H1 (cell line): Measurements from ENCODE around the gene UBE4B. TPM values are rescaled to one million over a fixed set of nuclear protein-coding genes. Genes with fewer than 3 reads are reported as not detected.

Source experiments
- CTCF ChIA-PET: fragments of 300-600 bp; sonication (Branson Sonifier 250); formaldehyde crosslinking; loops from one replicate; lab custom pipeline; 2021; ENCODE audit not compliant: partially characterized antibody; lab: Charles Lee
- POLR2A ChIA-PET: fragments of 300-600 bp; sonication (Branson Sonifier 250); formaldehyde crosslinking; loops from one replicate; lab custom pipeline; 2021; ENCODE audit warnings: inconsistent platforms; ENCODE audit not compliant: partially characterized antibody; lab: Charles Lee
- DNase-seq, 2 experiments: peaks; one replicate each; pipeline versions ENCODE4 v3.0.0 to v3.0.0-alpha.2; 2010 to 2022; ENCODE audit warnings: low spot score in 2 of 2, low read depth in 1 of 2, mixed read lengths in 1 of 2
- FAIRE-seq: peaks from 2 replicates; lab custom pipeline; 2011; peaks lifted over from hg19 to GRCh38; lab: Jason Lieb, UNC
- H2AFZ ChIP-seq: 2 replicates; pipeline ENCODE4 v1.8.1; 2012; ENCODE audit warnings: low read length, inconsistent platforms
- H2AK5ac ChIP-seq: 2 replicates; pipeline ENCODE4 v1.6.1; 2013; ENCODE audit warnings: low read depth, low read length
- H2BK120ac ChIP-seq: replicated peaks from 2 replicates; pipeline ENCODE3; 2013; ENCODE audit warnings: low read depth, low read length, inconsistent platforms
- H2BK12ac ChIP-seq: 2 replicates; pipeline ENCODE4 v1.6.1; 2013; ENCODE audit warnings: low read depth, low read length
- H2BK15ac ChIP-seq: 2 replicates; pipeline ENCODE4 v1.6.1; 2013; ENCODE audit warnings: low read length
- H2BK20ac ChIP-seq: 2 replicates; pipeline ENCODE4 v1.6.1; 2013; ENCODE audit warnings: low read length
- H2BK5ac ChIP-seq: 2 replicates; pipeline ENCODE4 v1.6.1; 2013; ENCODE audit warnings: low read depth, low read length
- H3K14ac ChIP-seq: 2 replicates; pipeline ENCODE4 v1.6.1; 2013; ENCODE audit warnings: inconsistent platforms; ENCODE audit not compliant: insufficient read length
- H3K18ac ChIP-seq: 2 replicates; pipeline ENCODE4 v1.6.1; 2013; ENCODE audit warnings: low read length; ENCODE audit errors: extremely low read depth
- H3K23ac ChIP-seq: 2 replicates; pipeline ENCODE4 v1.6.1; 2013; ENCODE audit warnings: inconsistent platforms; ENCODE audit not compliant: insufficient read length
- H3K23me2 ChIP-seq: 2 replicates; pipeline ENCODE4 v1.6.1; 2013; ENCODE audit warnings: low read depth, low read length
- H3K27ac ChIP-seq: 2 replicates; pipeline ENCODE4 v1.6.1; 2011; ENCODE audit warnings: low read depth, low read length, inconsistent platforms
- H3K27me3 ChIP-seq, 4 experiments: replicated peaks in 1 of 4; 1 replicate in 1 of 4; 2 replicates in 3 of 4; pipeline versions ENCODE4 v1.6.1 to v1.8.1; 2011 to 2013; ENCODE audit warnings: low read length in 3 of 4, mild to moderate bottlenecking in 3 of 4, inconsistent platforms in 2 of 4, mixed read lengths in 2 of 4, moderate library complexity in 1 of 4; ENCODE audit not compliant: control insufficient read depth in 3 of 4, insufficient read depth in 3 of 4; ENCODE audit errors: extremely low read depth in 1 of 4
- H3K36me3 ChIP-seq, 4 experiments: 2 replicates each; pipeline versions ENCODE4 v1.6.1 to v1.8.1; 2011 to 2013; ENCODE audit warnings: mild to moderate bottlenecking in 4 of 4, low read length in 3 of 4, moderate library complexity in 2 of 4, control low read depth in 1 of 4, inconsistent platforms in 1 of 4; ENCODE audit not compliant: insufficient read depth in 4 of 4, control insufficient read depth in 2 of 4
- H3K4ac ChIP-seq: replicated peaks from 2 replicates; pipeline ENCODE3; 2013; ENCODE audit warnings: low read length, low read depth, mixed read lengths, inconsistent platforms; ENCODE audit not compliant: insufficient read length
- H3K4me1 ChIP-seq, 4 experiments: replicated peaks in 1 of 4; 1 replicate in 1 of 4; 2 replicates in 3 of 4; pipeline versions ENCODE4 v1.6.1 to v1.8.1; 2011 to 2013; ENCODE audit warnings: low read length in 3 of 4, inconsistent platforms in 2 of 4, mixed read lengths in 1 of 4; ENCODE audit not compliant: insufficient read depth in 4 of 4, control insufficient read depth in 3 of 4
- H3K4me2 ChIP-seq, 2 experiments: 2 replicates each; pipeline versions ENCODE4 v1.6.1 to v1.8.1; 2011 to 2013; ENCODE audit warnings: low read depth in 2 of 2, low read length in 2 of 2, control low read depth in 1 of 2, inconsistent platforms in 1 of 2, mild to moderate bottlenecking in 1 of 2; ENCODE audit not compliant: insufficient read depth in 1 of 2
- H3K4me3 ChIP-seq, 4 experiments: fragments of 200-600, 300-600 bp in 1 of 4; sonication (generic), shearing (Covaris generic), sonication (Bioruptor Twin) in 1 of 4; 2 replicates each; pipeline versions ENCODE4 v1.5.1 to v1.8.1; 2011 to 2016; ENCODE audit warnings: low read length in 4 of 4, low read depth in 3 of 4, control low read depth in 2 of 4, inconsistent platforms in 2 of 4, mild to moderate bottlenecking in 2 of 4, mixed read lengths in 1 of 4, moderate library complexity in 1 of 4; ENCODE audit not compliant: insufficient read depth in 2 of 4; ENCODE audit errors: extremely low read depth in 1 of 4
- H3K56ac ChIP-seq: replicated peaks from 2 replicates; pipeline ENCODE3; 2013; ENCODE audit warnings: low read depth, mild to moderate bottlenecking, mixed read lengths, low read length, inconsistent platforms; ENCODE audit not compliant: insufficient read length
- H3K79me1 ChIP-seq: 2 replicates; pipeline ENCODE4 v1.6.1; 2013; ENCODE audit warnings: low read depth, low read length, control low read depth
- H3K79me2 ChIP-seq, 2 experiments: 2 replicates each; pipeline versions ENCODE4 v1.6.1 to v1.8.1; 2012 to 2013; ENCODE audit warnings: low read length in 2 of 2, mild to moderate bottlenecking in 2 of 2, inconsistent platforms in 1 of 2; ENCODE audit not compliant: insufficient read depth in 2 of 2, control insufficient read depth in 1 of 2
- H3K9ac ChIP-seq, 4 experiments: replicated peaks in 1 of 4; 1 replicate in 1 of 4; 2 replicates in 3 of 4; pipeline versions ENCODE4 v1.6.1 to v1.8.1; 2011 to 2013; ENCODE audit warnings: low read depth in 3 of 4, low read length in 3 of 4, control low read depth in 2 of 4, mild to moderate bottlenecking in 2 of 4, moderate library complexity in 2 of 4, inconsistent platforms in 1 of 4; ENCODE audit errors: extremely low read depth in 1 of 4
- H3K9me3 ChIP-seq, 2 experiments: 2 replicates each; pipeline versions ENCODE4 v1.6.1 to v1.8.1; 2012 to 2013; ENCODE audit warnings: mild to moderate bottlenecking in 2 of 2, moderate library complexity in 2 of 2, control low read depth in 1 of 2, inconsistent platforms in 1 of 2, low read depth in 1 of 2, low read length in 1 of 2, mixed read lengths in 1 of 2; ENCODE audit not compliant: insufficient read depth in 2 of 2
- H4K20me1 ChIP-seq, 2 experiments: replicated peaks in 1 of 2; 2 replicates each; pipeline versions ENCODE3 to v1.8.1; 2011 to 2013; ENCODE audit warnings: inconsistent platforms in 2 of 2, low read length in 2 of 2, mild to moderate bottlenecking in 1 of 2; ENCODE audit not compliant: insufficient read depth in 2 of 2, control insufficient read depth in 1 of 2
- H4K5ac ChIP-seq: 2 replicates; pipeline ENCODE4 v1.6.1; 2013; ENCODE audit warnings: low read length, low read depth, mixed read lengths, inconsistent platforms; ENCODE audit not compliant: insufficient read length
- H4K8ac ChIP-seq: 2 replicates; pipeline ENCODE4 v1.8.0; 2013; ENCODE audit warnings: mild to moderate bottlenecking, moderate library complexity, low read length, inconsistent platforms; ENCODE audit not compliant: insufficient read depth; ENCODE audit errors: extremely low read depth
- H4K91ac ChIP-seq: replicated peaks from 2 replicates; pipeline ENCODE3; 2013; ENCODE audit warnings: low read length, mixed read lengths, inconsistent platforms; ENCODE audit not compliant: insufficient read length
- EGR1 ChIP-seq: IDR thresholded peaks from 2 replicates; pipeline ENCODE4 v1.6.1; 2011; ENCODE audit warnings: low read depth, low read length, borderline replicate concordance
- FOSL1 ChIP-seq: IDR thresholded peaks from 2 replicates; pipeline ENCODE4 v1.6.1; 2011; ENCODE audit warnings: mild to moderate bottlenecking, low read depth, low read length, moderate library complexity; ENCODE audit not compliant: insufficient read depth
- HDAC2 ChIP-seq, 2 experiments: fragments of 300-600 bp in 1 of 2; sonication (generic) in 1 of 2; IDR thresholded peaks; 2 replicates each; pipeline ENCODE4 v1.6.1; 2011 to 2012; ENCODE audit warnings: low read depth in 2 of 2, low read length in 2 of 2, mild to moderate bottlenecking in 2 of 2, moderate library complexity in 2 of 2, borderline replicate concordance in 1 of 2, inconsistent platforms in 1 of 2
- JUN ChIP-seq: IDR thresholded peaks from 2 replicates; pipeline ENCODE4 v1.6.1; 2011; ENCODE audit warnings: low read depth, mild to moderate bottlenecking, improper control_type of control experiment, low read length
- KDM1A ChIP-seq: fragments of 200-600, 300-600 bp; sonication (generic); IDR thresholded peaks from 2 replicates; pipeline ENCODE4 v1.7.1; 2016; ENCODE audit warnings: mild to moderate bottlenecking, low read length, borderline replicate concordance
- POLR2A ChIP-seq, 2 experiments: IDR thresholded peaks; 1 replicate in 1 of 2; 2 replicates in 1 of 2; pipeline ENCODE4 v1.6.1; 2011; ENCODE audit warnings: low read depth in 2 of 2, low read length in 2 of 2, mild to moderate bottlenecking in 2 of 2; ENCODE audit errors: control extremely low read depth in 1 of 2
- SAP30 ChIP-seq: fragments of 300-600 bp; sonication (generic); IDR thresholded peaks from 2 replicates; pipeline ENCODE4 v1.7.1; 2012; ENCODE audit warnings: low read length, moderate library complexity, mild to moderate bottlenecking, inconsistent platforms; ENCODE audit not compliant: insufficient read depth, insufficient replicate concordance
- SP4 ChIP-seq: IDR thresholded peaks from 2 replicates; pipeline ENCODE4 v1.6.1; 2012; ENCODE audit warnings: low read length, inconsistent platforms
- SRF ChIP-seq: IDR thresholded peaks from 2 replicates; pipeline ENCODE4 v1.6.1; 2011; ENCODE audit warnings: mild to moderate bottlenecking, low read depth, low read length, moderate library complexity
- TAF1 ChIP-seq: IDR thresholded peaks from 2 replicates; pipeline ENCODE4 v1.6.1; 2011; ENCODE audit warnings: mild to moderate bottlenecking, low read depth, low read length
- TAF7 ChIP-seq: optimal IDR thresholded peaks from 2 replicates; pipeline ENCODE3; 2011; ENCODE audit warnings: low read depth, mild to moderate bottlenecking, inconsistent platforms, low read length, moderate library complexity, borderline replicate concordance
- YY1 ChIP-seq: IDR thresholded peaks from 2 replicates; pipeline ENCODE4 v1.6.1; 2011; ENCODE audit warnings: low read depth, mild to moderate bottlenecking, low read length
- WGBS, 2 experiments: shearing (Covaris generic) in 1 of 2; methylation state at CpG; one replicate each; pipeline versions ENCODE4 v1.1.6 to v1.1.7; 2013 to 2015; ENCODE audit warnings: low lambda C conversion rate in 2 of 2, mixed read lengths in 2 of 2, inconsistent platforms in 1 of 2, low coverage in 1 of 2, missing lambda C conversion rate in 1 of 2; ENCODE audit not compliant: insufficient replicate concordance in 2 of 2, insufficient coverage in 1 of 2, insufficient read length in 1 of 2; ENCODE audit errors: extremely low coverage in 1 of 2, missing lambda C conversion rate in 1 of 2; 5-methylcytosine and 5-hydroxymethylcytosine counted together
- polyA plus RNA-seq, 7 experiments: library from polyadenylated mRNA; depleted of rRNA in 3 of 7; stranded (reverse) in 5 of 7; unstranded in 2 of 7; fragments of >200 nt in 5 of 7; fragments of 200-250 nt in 2 of 7; gene quantifications; 1 replicate in 5 of 7; 2 replicates in 1 of 7; 4 replicates in 1 of 7; pipeline versions ENCODE4 v1.2.1 to v1.2.3, GENCODE V29; 2011 to 2013; ENCODE audit warnings: missing spikeins in 2 of 7, mixed read lengths in 2 of 7
- total RNA-seq: library from RNA; stranded (reverse); fragmentation: NEBNext Ultra II Directional; extraction: Animal tissue kit (Norgen Biotek cat#: 25700); gene quantifications from 2 replicates; pipeline ENCODE4 v1.2.1, GENCODE V29; 2021

UBE4B gene
- total and polyA plus RNA-seq, 2 of the 8 experiments (the other 6 are each of a cell fraction or from before 2014, with no cell fraction given), result 24.5 to 90.1 TPM

GRCh38 chr1:10045480-10046355, 13.0 kb downstream of the UBE4B start:
- H3K79me2 ChIP-seq, result peaks cover 5 to 94% of the 10 kb centered on the region in 2 experiments
- no peak overlapping the region for H3K4me3 ChIP-seq
- DNase-seq (no peak), FAIRE-seq (no peak)
- H3K56ac ChIP-seq, result no peak overlapping the region
- H3K23ac ChIP-seq, result no peak overlapping the region
- no peaks in the 10 kb centered on the region for H3K27me3 ChIP-seq
- no peak overlapping the region for H4K91ac ChIP-seq
- no peaks in the 10 kb centered on the region for H3K23me2 ChIP-seq
- peaks cover 24% of the 10 kb centered on the region for H3K79me1 ChIP-seq
- no peak overlapping the region for H2BK120ac ChIP-seq
- no peak overlapping the region for H2BK20ac ChIP-seq
- no peaks in the 10 kb centered on the region for H3K9me3 ChIP-seq
- H4K20me1 ChIP-seq, result peaks cover 2 to 7% of the 10 kb centered on the region in 2 experiments
- CTCF ChIA-PET, result interaction anchor here (0.6 to 4.0 kb wide), 8 partner anchors 12 to 178 kb away, joined by 3 to 16 read pairs (median 4); partner anchors contain the start of gene UBE4B
- H4K5ac ChIP-seq, result no peak overlapping the region
- 0 out of 2 replicates have a peak overlapping the region, but pooled peaks have one; percentile 2 for H2AK5ac ChIP-seq
- WGBS, 2 experiments, result 96% methylated on average over 8 of the region's 8 CpGs; no CpG with 5 or more reads in 1 of the 2 experiments
- no peak overlapping the region for H4K8ac ChIP-seq
- H3K18ac ChIP-seq, result no peak overlapping the region
- H2AFZ ChIP-seq, result no peak overlapping the region
- H3K14ac ChIP-seq, result no peak overlapping the region
- no peak overlapping the region for H2BK15ac ChIP-seq
- H3K4me2 ChIP-seq, result no peak overlapping the region
- no peak overlapping the region for H3K4ac ChIP-seq
- H2BK12ac ChIP-seq, result no peak overlapping the region
- POLR2A ChIA-PET, result interaction anchor here (1.9 kb wide), 1 partner anchor 13 kb away, joined by 6 read pairs; the partner anchor contains the start of gene UBE4B
- no peaks in the 10 kb centered on the region; a peak in 1 of 8 replicates for H3K36me3 ChIP-seq
- H3K9ac ChIP-seq, result no peak overlapping the region
- H3K27ac ChIP-seq, result no peak overlapping the region
- peaks cover 2 to 10% (median 8%) of the 10 kb centered on the region in 4 experiments; a peak in 3 of 7 replicates for H3K4me1 ChIP-seq
- H2BK5ac ChIP-seq, result no peak overlapping the region
- TF ChIP-seq SP4 (no peak), JUN (no peak), KDM1A (no peak), HDAC2 (IDR thresholded peaks at IDR 0.05; ENCODE audit: borderline replicate concordance in 1 of 2, low read depth in 2 of 2, low read length in 2 of 2) (no peak), TAF1 (no peak), SAP30 (no peak), EGR1 (no peak), SRF (no peak), TAF7 (no peak), YY1 (no peak), POLR2A (IDR thresholded peaks at IDR 0.05; ENCODE audit: control extremely low read depth in 1 of 2, low read depth in 2 of 2, low read length in 2 of 2) (no peak), FOSL1 (no peak)
